ENCODE data around the gene IFI27L2. TPM values are rescaled to one million over a fixed set of nuclear protein-coding genes. Genes with fewer than 3 reads are reported as not detected.
"Not testable (repeated sequence)": the region's sequence is repeated elsewhere in the genome, so short reads cannot be mapped to it uniquely, and the experiment has no call there.

Gene IFI27L2
- total and polyA plus RNA-seq, 2 experiments from 2014 or later: 95.3 to 170 TPM

GRCh38 chr14:94161058-94161457, 31.7 kb upstream of the IFI27L2 start:
- no peaks in the 10 kb centered on the region for H3K9me2 ChIP-seq (ENCODE audit: insufficient read depth)
- no peaks in the 10 kb centered on the region for H4K20me1 ChIP-seq (ENCODE audit: insufficient read depth)
- DNase-seq: no peak
- H3F3A ChIP-seq (ENCODE audit: insufficient read depth): no peaks in the 10 kb centered on the region
- TF ChIP-seq EZH2 (IDR thresholded peaks at IDR 0.05; ENCODE audit: insufficient read depth, poor library complexity, severe bottlenecking): no peak
- H3K9me3 ChIP-seq (ENCODE audit: low read depth): no peaks in the 10 kb centered on the region
- 29 to 31% methylated on average over 2 of the region's 2 CpGs for WGBS, 2 experiments (ENCODE audit: low coverage in 1 of 2, low lambda C conversion rate in 2 of 2, missing lambda C conversion rate in 2 of 2)
- H3K9ac ChIP-seq: no peak overlapping the region
- no peak overlapping the region for H3K27ac ChIP-seq
- no peak overlapping the region for H3K4me3 ChIP-seq
- H3K4me2 ChIP-seq (ENCODE audit: unreplicated experiment): no peak overlapping the region
- no peaks in the 10 kb centered on the region for H3K4me1 ChIP-seq (ENCODE audit: insufficient read depth)
- in situ Hi-C loops (cut with MboI): no loop called here
- H3K79me2 ChIP-seq (ENCODE audit: insufficient read depth): no peaks in the 10 kb centered on the region
- no peak overlapping the region for H2AFZ ChIP-seq
- H3K27me3 ChIP-seq (replicated peaks; ENCODE audit: insufficient read depth): peaks cover 12% of the 10 kb centered on the region
- no peaks in the 10 kb centered on the region for H3K36me3 ChIP-seq (ENCODE audit: low read depth)

- H3K4me2 ChIP-seq (ENCODE audit: unreplicated experiment): no peak overlapping the region
- H3K9me3 ChIP-seq (ENCODE audit: low read depth): no peaks in the 10 kb centered on the region
- no peaks in the 10 kb centered on the region for H3K9me2 ChIP-seq (ENCODE audit: insufficient read depth)
- no peak overlapping the region for H3K9ac ChIP-seq
- H2AFZ ChIP-seq: no peak overlapping the region
- H3F3A ChIP-seq (ENCODE audit: insufficient read depth): no peaks in the 10 kb centered on the region
- H4K20me1 ChIP-seq (ENCODE audit: insufficient read depth): no peaks in the 10 kb centered on the region
- peaks cover 9% of the 10 kb centered on the region for H3K27me3 ChIP-seq (replicated peaks; ENCODE audit: insufficient read depth)
- no peaks in the 10 kb centered on the region for H3K79me2 ChIP-seq (ENCODE audit: insufficient read depth)
- H3K27ac ChIP-seq: no peak overlapping the region
- WGBS, 2 experiments (ENCODE audit: low coverage in 1 of 2, low lambda C conversion rate in 2 of 2, missing lambda C conversion rate in 2 of 2): 44 to 47% methylated on average over 10 of the region's 10 CpGs
- no peaks in the 10 kb centered on the region for H3K36me3 ChIP-seq (ENCODE audit: low read depth)
- TF ChIP-seq EZH2 (IDR thresholded peaks at IDR 0.05; ENCODE audit: insufficient read depth, poor library complexity, severe bottlenecking) (no peak), EZH2phosphoT487 (IDR thresholded peaks at IDR 0.05; ENCODE audit: insufficient read depth, low read depth) (no peak)
- H3K4me1 ChIP-seq (ENCODE audit: insufficient read depth): no peaks in the 10 kb centered on the region
- H3K4me3 ChIP-seq: no peak overlapping the region
- in situ Hi-C loops (cut with MboI): no loop called here
- no peak for DNase-seq
Measured at GRCh38 chr14:94158239-94158883, 29.0 kb upstream of the IFI27L2 start.

DNA sequence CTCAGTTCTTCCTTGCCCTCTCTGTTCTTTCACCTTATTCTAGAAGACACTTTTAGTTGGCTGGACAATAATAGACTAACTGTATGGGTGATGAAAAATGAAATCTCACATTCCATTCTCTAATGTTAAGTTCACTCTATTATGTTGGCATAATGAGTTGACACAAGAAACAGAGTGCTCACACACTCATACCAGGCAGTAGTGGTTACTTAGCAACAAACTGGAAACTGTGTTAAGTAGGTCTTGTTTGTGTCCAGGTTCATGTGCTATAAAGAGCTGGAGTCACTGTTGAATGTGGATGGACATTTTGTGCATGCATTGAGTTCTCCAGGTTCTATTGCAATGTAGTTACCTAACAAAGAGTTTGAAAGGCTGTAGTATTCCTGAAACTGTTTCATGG, 27.8 kb upstream of the IFI27L2 start:
- H3K4me1 ChIP-seq (ENCODE audit: insufficient read depth): no peaks in the 10 kb centered on the region
- no peaks in the 10 kb centered on the region for H3K36me3 ChIP-seq (ENCODE audit: low read depth)
- no peak overlapping the region for H3K4me3 ChIP-seq
- no peak overlapping the region for H3K9ac ChIP-seq
- peaks cover 20% of the 10 kb centered on the region for H3K27me3 ChIP-seq (replicated peaks; ENCODE audit: insufficient read depth)
- no peaks in the 10 kb centered on the region for H4K20me1 ChIP-seq (ENCODE audit: insufficient read depth)
- in situ Hi-C loops (cut with MboI): no loop called here
- no peak for DNase-seq
- no peaks in the 10 kb centered on the region for H3K9me3 ChIP-seq (ENCODE audit: low read depth)
- no peaks in the 10 kb centered on the region for H3K79me2 ChIP-seq (ENCODE audit: insufficient read depth)
- TF ChIP-seq EZH2 (IDR thresholded peaks at IDR 0.05; ENCODE audit: insufficient read depth, poor library complexity, severe bottlenecking) (no peak), EZH2phosphoT487 (IDR thresholded peaks at IDR 0.05; ENCODE audit: insufficient read depth, low read depth) (no peak)
- H3K27ac ChIP-seq: no peak overlapping the region
- H3F3A ChIP-seq (ENCODE audit: insufficient read depth): no peaks in the 10 kb centered on the region
- no peak overlapping the region for H3K4me2 ChIP-seq (ENCODE audit: unreplicated experiment)
- no peaks in the 10 kb centered on the region for H3K9me2 ChIP-seq (ENCODE audit: insufficient read depth)
- H2AFZ ChIP-seq: no peak overlapping the region

DNA sequence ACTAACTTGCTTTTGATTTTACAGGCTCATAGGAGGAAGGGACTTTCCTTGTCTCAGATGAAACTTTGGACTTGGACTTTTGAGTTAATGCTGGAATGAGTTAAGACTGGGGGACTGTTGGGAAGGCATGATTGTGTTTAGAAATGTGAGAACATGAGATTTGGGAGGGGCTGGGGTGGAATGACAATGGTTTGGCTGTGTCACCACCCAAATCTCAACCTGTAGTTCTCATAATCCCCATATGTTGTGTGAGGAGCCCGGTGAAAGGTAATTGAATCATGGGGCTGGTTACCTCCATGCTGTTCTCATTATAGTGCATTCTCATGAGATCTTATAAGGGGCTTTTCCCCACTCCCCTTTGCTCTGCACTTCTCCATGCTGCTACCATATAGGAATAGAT, 26.7 kb upstream of the IFI27L2 start:
- H3K27me3 ChIP-seq (replicated peaks; ENCODE audit: insufficient read depth): peaks cover 30% of the 10 kb centered on the region
- H3K79me2 ChIP-seq (ENCODE audit: insufficient read depth); H3K4me2 ChIP-seq (ENCODE audit: unreplicated experiment); H3F3A ChIP-seq (ENCODE audit: insufficient read depth); H3K4me3 ChIP-seq; H3K9me3 ChIP-seq (ENCODE audit: low read depth); H3K9ac ChIP-seq; H4K20me1 ChIP-seq (ENCODE audit: insufficient read depth); DNase-seq; H3K9me2 ChIP-seq (ENCODE audit: insufficient read depth); H3K36me3 ChIP-seq (ENCODE audit: low read depth); H3K4me1 ChIP-seq (ENCODE audit: insufficient read depth); H2AFZ ChIP-seq; H3K27ac ChIP-seq; in situ Hi-C loops (cut with MboI): not testable (repeated sequence)
- 82 to 84% methylated on average over 1 of the region's 1 CpG for WGBS, 2 experiments (ENCODE audit: low coverage in 1 of 2, low lambda C conversion rate in 2 of 2, missing lambda C conversion rate in 2 of 2)

DNA sequence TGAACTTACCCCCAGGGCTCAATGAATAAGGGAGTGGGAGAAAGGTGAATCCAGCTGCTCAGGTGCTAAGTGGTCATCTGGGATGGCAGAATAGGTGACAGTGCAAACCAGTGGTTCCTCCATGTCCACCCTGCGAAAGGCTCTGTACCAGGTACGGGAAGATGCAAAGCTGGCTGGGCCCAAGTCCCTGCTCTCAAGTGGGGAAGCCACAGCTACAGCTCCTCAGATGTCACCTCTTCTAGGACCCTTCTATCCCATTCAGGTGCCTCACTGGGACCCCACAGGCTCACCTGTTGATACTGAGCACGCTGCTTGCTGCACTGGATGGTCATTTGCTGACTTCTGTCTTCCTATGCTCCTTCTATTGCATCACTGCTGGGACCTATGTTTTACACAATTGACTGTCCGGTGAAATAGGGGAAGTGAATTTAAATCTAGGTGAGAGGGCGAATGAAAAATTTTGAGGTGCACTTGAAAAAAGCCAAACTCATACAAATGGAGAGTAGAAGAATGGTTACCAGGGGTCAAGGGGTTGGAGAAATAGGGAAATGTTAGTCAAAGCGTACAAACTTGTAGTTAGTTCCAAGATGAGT, 24.4 kb upstream of the IFI27L2 start:
- H3K27me3 ChIP-seq (replicated peaks; ENCODE audit: insufficient read depth): peaks cover 45% of the 10 kb centered on the region
- WGBS, 2 experiments (ENCODE audit: low coverage in 1 of 2, low lambda C conversion rate in 2 of 2, missing lambda C conversion rate in 2 of 2): 60 to 65% methylated on average over 6 of the region's 6 CpGs
- H3K36me3 ChIP-seq (ENCODE audit: low read depth): no peaks in the 10 kb centered on the region
- H3K79me2 ChIP-seq (ENCODE audit: insufficient read depth): no peaks in the 10 kb centered on the region
- in situ Hi-C loops (cut with MboI): no loop called here
- H3K9me3 ChIP-seq (ENCODE audit: low read depth): no peaks in the 10 kb centered on the region
- H2AFZ ChIP-seq: no peak overlapping the region
- no peak overlapping the region for H3K4me3 ChIP-seq
- DNase-seq: no peak
- no peak overlapping the region for H3K9ac ChIP-seq
- H3K4me2 ChIP-seq (ENCODE audit: unreplicated experiment): no peak overlapping the region
- H3K9me2 ChIP-seq (ENCODE audit: insufficient read depth): no peaks in the 10 kb centered on the region
- TF ChIP-seq EZH2phosphoT487 (IDR thresholded peaks at IDR 0.05; ENCODE audit: insufficient read depth, low read depth): no peak
- no peak for TF ChIP-seq EZH2 (IDR thresholded peaks at IDR 0.05; ENCODE audit: insufficient read depth, poor library complexity, severe bottlenecking)
- H3K27ac ChIP-seq: no peak overlapping the region
- no peaks in the 10 kb centered on the region for H3F3A ChIP-seq (ENCODE audit: insufficient read depth)
- no peaks in the 10 kb centered on the region for H3K4me1 ChIP-seq (ENCODE audit: insufficient read depth)
- no peaks in the 10 kb centered on the region for H4K20me1 ChIP-seq (ENCODE audit: insufficient read depth)
